ENCODE measurements around the gene ASB7. TPM values are rescaled to one million over a fixed set of nuclear protein-coding genes. Genes with fewer than 3 reads are reported as not detected.

Gene ASB7
- total RNA-seq, 1 experiment from 2014 or later, result 12.9 TPM

DNA sequence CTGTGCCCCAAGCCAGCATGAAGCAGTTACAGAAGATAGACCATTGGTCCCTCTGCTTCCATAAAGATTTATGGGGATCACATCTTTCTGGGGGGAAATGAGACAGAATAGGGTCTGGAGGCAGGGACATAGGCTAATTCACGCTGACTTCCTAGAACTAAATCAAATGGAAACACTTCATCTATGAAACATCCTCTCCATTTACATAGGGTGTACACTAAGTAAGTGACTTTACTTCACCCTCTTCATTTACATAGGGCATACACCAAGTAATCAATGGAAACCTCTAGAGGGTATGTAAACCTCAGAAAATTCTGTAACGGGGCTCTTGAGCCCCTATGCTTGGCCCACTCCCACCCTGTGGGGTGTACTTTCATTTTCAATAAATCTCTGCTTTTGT, 10.6 kb upstream of the ASB7 start:
- peaks cover 59% of the 10 kb centered on the region for H3K9me3 Mint-ChIP-seq
- ATAC-seq, result no peak
- H3K4me1 Mint-ChIP-seq, result no peaks in the 10 kb centered on the region
- H3K4me3 Mint-ChIP-seq, result no peak overlapping the region
- H3K27ac Mint-ChIP-seq, result no peak overlapping the region
- no peak for DNase-seq (ENCODE audit: low spot score)
- H3K36me3 Mint-ChIP-seq, result peaks cover 53% of the 10 kb centered on the region
- TF ChIP-seq JUN (CRISPR knock-in tag; IDR thresholded peaks at IDR 0.05), result no peak
- TF ChIP-seq, protein P1, sequence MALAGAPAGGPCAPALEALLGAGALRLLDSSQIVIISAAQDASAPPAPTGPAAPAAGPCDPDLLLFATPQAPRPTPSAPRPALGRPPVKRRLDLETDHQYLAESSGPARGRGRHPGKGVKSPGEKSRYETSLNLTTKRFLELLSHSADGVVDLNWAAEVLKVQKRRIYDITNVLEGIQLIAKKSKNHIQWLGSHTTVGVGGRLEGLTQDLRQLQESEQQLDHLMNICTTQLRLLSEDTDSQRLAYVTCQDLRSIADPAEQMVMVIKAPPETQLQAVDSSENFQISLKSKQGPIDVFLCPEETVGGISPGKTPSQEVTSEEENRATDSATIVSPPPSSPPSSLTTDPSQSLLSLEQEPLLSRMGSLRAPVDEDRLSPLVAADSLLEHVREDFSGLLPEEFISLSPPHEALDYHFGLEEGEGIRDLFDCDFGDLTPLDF (CRISPR knock-in tag; IDR thresholded peaks at IDR 0.05), result no peak
- TF ChIP-seq ZBTB21 (CRISPR knock-in tag; IDR thresholded peaks at IDR 0.05; ENCODE audit: borderline replicate concordance), result no peak
- TF ChIP-seq, protein P2, sequence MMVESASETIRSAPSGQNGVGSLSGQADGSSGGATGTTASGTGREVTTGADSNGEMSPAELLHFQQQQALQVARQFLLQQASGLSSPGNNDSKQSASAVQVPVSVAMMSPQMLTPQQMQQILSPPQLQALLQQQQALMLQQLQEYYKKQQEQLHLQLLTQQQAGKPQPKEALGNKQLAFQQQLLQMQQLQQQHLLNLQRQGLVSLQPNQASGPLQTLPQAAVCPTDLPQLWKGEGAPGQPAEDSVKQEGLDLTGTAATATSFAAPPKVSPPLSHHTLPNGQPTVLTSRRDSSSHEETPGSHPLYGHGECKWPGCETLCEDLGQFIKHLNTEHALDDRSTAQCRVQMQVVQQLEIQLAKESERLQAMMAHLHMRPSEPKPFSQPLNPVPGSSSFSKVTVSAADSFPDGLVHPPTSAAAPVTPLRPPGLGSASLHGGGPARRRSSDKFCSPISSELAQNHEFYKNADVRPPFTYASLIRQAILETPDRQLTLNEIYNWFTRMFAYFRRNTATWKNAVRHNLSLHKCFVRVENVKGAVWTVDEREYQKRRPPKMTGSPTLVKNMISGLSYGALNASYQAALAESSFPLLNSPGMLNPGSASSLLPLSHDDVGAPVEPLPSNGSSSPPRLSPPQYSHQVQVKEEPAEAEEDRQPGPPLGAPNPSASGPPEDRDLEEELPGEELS (CRISPR knock-in tag; IDR thresholded peaks at IDR 0.05), result no peak
- no peak for TF ChIP-seq HMGA2 (CRISPR knock-in tag; IDR thresholded peaks at IDR 0.05)
- TF ChIP-seq, protein P3, sequence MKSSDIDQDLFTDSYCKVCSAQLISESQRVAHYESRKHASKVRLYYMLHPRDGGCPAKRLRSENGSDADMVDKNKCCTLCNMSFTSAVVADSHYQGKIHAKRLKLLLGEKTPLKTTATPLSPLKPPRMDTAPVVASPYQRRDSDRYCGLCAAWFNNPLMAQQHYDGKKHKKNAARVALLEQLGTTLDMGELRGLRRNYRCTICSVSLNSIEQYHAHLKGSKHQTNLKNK (CRISPR knock-in tag; IDR thresholded peaks at IDR 0.05), result no peak
- TF ChIP-seq ZNF138 (CRISPR knock-in tag; conservative IDR thresholded peaks at IDR 0.05), result no peak
- TF ChIP-seq, protein P4, sequence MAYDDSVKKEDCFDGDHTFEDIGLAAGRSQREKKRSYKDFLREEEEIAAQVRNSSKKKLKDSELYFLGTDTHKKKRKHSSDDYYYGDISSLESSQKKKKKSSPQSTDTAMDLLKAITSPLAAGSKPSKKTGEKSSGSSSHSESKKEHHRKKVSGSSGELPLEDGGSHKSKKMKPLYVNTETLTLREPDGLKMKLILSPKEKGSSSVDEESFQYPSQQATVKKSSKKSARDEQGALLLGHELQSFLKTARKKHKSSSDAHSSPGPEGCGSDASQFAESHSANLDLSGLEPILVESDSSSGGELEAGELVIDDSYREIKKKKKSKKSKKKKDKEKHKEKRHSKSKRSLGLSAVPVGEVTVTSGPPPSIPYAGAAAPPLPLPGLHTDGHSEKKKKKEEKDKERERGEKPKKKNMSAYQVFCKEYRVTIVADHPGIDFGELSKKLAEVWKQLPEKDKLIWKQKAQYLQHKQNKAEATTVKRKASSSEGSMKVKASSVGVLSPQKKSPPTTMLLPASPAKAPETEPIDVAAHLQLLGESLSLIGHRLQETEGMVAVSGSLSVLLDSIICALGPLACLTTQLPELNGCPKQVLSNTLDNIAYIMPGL (CRISPR knock-in tag; IDR thresholded peaks at IDR 0.05), result no peak
- no peak for TF ChIP-seq GRHL2 (CRISPR knock-in tag; IDR thresholded peaks at IDR 0.05; ENCODE audit: insufficient replicate concordance, severe bottlenecking)
- TF ChIP-seq CREM (CRISPR knock-in tag; IDR thresholded peaks at IDR 0.05), result no peak
- no peak for TF ChIP-seq ELF4 (CRISPR knock-in tag; IDR thresholded peaks at IDR 0.05; ENCODE audit: low read depth)
- TF ChIP-seq, protein P5, sequence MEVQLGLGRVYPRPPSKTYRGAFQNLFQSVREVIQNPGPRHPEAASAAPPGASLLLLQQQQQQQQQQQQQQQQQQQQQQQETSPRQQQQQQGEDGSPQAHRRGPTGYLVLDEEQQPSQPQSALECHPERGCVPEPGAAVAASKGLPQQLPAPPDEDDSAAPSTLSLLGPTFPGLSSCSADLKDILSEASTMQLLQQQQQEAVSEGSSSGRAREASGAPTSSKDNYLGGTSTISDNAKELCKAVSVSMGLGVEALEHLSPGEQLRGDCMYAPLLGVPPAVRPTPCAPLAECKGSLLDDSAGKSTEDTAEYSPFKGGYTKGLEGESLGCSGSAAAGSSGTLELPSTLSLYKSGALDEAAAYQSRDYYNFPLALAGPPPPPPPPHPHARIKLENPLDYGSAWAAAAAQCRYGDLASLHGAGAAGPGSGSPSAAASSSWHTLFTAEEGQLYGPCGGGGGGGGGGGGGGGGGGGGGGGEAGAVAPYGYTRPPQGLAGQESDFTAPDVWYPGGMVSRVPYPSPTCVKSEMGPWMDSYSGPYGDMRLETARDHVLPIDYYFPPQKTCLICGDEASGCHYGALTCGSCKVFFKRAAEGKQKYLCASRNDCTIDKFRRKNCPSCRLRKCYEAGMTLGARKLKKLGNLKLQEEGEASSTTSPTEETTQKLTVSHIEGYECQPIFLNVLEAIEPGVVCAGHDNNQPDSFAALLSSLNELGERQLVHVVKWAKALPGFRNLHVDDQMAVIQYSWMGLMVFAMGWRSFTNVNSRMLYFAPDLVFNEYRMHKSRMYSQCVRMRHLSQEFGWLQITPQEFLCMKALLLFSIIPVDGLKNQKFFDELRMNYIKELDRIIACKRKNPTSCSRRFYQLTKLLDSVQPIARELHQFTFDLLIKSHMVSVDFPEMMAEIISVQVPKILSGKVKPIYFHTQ (CRISPR knock-in tag; IDR thresholded peaks at IDR 0.05), result no peak
- no peak for TF ChIP-seq NR2C2 (CRISPR knock-in tag; IDR thresholded peaks at IDR 0.05)
- no peak for TF ChIP-seq TEAD4 (CRISPR knock-in tag; IDR thresholded peaks at IDR 0.05)
- TF ChIP-seq, protein P6, sequence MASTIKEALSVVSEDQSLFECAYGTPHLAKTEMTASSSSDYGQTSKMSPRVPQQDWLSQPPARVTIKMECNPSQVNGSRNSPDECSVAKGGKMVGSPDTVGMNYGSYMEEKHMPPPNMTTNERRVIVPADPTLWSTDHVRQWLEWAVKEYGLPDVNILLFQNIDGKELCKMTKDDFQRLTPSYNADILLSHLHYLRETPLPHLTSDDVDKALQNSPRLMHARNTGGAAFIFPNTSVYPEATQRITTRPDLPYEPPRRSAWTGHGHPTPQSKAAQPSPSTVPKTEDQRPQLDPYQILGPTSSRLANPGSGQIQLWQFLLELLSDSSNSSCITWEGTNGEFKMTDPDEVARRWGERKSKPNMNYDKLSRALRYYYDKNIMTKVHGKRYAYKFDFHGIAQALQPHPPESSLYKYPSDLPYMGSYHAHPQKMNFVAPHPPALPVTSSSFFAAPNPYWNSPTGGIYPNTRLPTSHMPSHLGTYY (CRISPR knock-in tag; IDR thresholded peaks at IDR 0.05), result no peak
- TF ChIP-seq NFYB (CRISPR knock-in tag; conservative IDR thresholded peaks at IDR 0.05; ENCODE audit: low read depth), result no peak
- TF ChIP-seq, protein P7, sequence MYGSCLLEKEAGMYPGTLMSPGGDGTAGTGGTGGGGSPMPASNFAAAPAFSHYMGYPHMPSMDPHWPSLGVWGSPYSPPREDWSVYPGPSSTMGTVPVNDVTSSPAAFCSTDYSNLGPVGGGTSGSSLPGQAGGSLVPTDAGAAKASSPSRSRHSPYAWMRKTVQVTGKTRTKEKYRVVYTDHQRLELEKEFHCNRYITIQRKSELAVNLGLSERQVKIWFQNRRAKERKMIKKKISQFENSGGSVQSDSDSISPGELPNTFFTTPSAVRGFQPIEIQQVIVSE (CRISPR knock-in tag; IDR thresholded peaks at IDR 0.05; ENCODE audit: borderline replicate concordance), result no peak
- TF ChIP-seq CREB1 (CRISPR knock-in tag; IDR thresholded peaks at IDR 0.05), result no peak
- TF ChIP-seq MYBL2 (CRISPR knock-in tag; IDR thresholded peaks at IDR 0.05), result no peak
- TF ChIP-seq, protein P8, sequence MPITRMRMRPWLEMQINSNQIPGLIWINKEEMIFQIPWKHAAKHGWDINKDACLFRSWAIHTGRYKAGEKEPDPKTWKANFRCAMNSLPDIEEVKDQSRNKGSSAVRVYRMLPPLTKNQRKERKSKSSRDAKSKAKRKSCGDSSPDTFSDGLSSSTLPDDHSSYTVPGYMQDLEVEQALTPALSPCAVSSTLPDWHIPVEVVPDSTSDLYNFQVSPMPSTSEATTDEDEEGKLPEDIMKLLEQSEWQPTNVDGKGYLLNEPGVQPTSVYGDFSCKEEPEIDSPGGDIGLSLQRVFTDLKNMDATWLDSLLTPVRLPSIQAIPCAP (CRISPR knock-in tag; IDR thresholded peaks at IDR 0.05), result no peak
- H3K27me3 Mint-ChIP-seq (ENCODE audit: low read depth), result peaks cover 5% of the 10 kb centered on the region; the same call in 1 of the 2 replicates
- POLR2A ChIA-PET, result no interaction called here
- CTCF ChIA-PET, result no interaction called here

All from WTC11 (cell line).